ENCODE results near the gene PSEN2. TPM values are rescaled to one million over a fixed set of nuclear protein-coding genes. Genes with fewer than 3 reads are reported as not detected.
A peak's percentile ranks its signal among the peaks of the same experiment; 100 is the strongest.
"Not testable (repeated sequence)": the region's sequence is repeated elsewhere in the genome, so short reads cannot be mapped to it uniquely, and the experiment has no call there.

PSEN2 gene
- total RNA-seq, 1 donor from 2014 or later: 42.7 TPM

GRCh38 chr1:226912587-226913176 lies 42.3 kb downstream of the PSEN2 start:
- DNase-seq (ENCODE audit: low read depth in 2 of 2): peak; percentile 28 to 51

- no peak for DNase-seq (ENCODE audit: low read depth in 2 of 2)
Measured at GRCh38 chr1:226915672-226915995, 45.2 kb downstream of the PSEN2 start.

DNA sequence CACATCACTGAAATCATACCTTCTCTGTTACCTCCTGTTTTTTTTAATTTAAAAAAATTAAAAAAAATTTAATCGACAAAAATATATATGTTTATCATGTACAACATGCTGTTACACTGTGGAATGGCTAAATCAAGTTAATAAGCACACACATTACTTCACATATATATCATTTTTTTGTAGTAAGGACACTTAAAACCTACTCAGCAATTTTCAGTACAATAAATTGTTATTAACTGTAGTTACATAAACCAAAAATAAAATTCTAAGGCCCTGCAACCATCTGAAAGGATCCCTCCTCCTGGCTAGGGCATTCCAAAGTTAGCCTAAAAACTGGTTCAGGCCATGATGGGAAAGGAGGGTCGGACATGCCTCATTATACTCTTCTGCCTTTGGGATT lies 46.1 kb downstream of the PSEN2 start:
- DNase-seq (ENCODE audit: low read depth in 2 of 2): no peak

- no peak for DNase-seq (ENCODE audit: low read depth in 2 of 2)
Measured at GRCh38 chr1:226919587-226919986, 49.2 kb downstream of the PSEN2 start.

GRCh38 chr1:226919995-226920394 lies 49.6 kb downstream of the PSEN2 start:
- no peak for DNase-seq (ENCODE audit: low read depth in 2 of 2)

DNA sequence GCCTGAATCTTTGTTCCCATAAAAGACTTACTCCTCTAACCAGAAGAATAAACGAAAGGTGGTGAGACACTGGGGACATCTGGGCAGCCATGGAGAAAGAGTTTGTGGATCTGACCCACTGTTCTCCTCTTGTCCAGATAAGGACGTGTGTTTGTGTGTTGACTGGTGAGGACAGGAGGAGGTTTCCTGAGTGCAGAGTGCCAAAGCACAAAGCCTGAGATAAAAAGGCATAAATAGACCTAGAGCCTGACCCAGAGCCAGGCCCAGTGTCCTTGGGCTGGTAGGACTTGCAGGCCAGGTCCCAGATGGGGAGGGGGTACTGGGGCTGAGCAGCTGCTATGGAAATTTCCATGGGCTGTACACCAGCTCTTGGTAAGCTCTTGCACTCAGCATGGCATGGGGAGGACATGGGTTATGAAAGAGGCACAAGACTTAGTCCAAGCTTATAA lies 50.1 kb downstream of the PSEN2 start:
- DNase-seq (ENCODE audit: low read depth in 2 of 2): no peak

DNA sequence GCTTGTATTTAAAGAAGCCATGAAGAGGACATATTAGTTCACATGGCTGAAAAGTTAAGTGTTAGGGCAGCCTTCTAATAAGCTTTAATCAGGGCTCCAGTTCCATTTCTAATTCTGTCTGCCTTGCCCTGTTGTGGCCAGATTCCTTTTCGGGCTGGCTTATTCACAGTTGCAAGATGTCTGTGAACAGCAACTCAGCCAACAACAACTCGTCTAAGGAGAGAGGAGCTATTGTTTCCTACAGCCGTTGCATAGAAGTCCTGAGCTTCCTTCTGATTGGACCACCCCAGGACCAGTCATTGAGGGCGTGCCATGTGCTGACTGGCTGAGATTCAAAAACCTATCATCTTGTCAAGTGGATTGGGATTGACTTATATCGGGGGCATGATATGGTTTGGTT lies 51.1 kb downstream of the PSEN2 start:
- DNase-seq (ENCODE audit: low read depth in 2 of 2): no peak

- DNase-seq (ENCODE audit: low read depth in 2 of 2): not testable (repeated sequence)
Measured at GRCh38 chr1:226929260-226930111, 59.1 kb downstream of the PSEN2 start.

GRCh38 chr1:226934483-226935237 lies 64.2 kb downstream of the PSEN2 start:
- no peak for DNase-seq (ENCODE audit: low read depth in 2 of 2)

GRCh38 chr1:226937940-226938725 lies 67.7 kb downstream of the PSEN2 start:
- no peak for DNase-seq (ENCODE audit: low read depth in 2 of 2)

DNA sequence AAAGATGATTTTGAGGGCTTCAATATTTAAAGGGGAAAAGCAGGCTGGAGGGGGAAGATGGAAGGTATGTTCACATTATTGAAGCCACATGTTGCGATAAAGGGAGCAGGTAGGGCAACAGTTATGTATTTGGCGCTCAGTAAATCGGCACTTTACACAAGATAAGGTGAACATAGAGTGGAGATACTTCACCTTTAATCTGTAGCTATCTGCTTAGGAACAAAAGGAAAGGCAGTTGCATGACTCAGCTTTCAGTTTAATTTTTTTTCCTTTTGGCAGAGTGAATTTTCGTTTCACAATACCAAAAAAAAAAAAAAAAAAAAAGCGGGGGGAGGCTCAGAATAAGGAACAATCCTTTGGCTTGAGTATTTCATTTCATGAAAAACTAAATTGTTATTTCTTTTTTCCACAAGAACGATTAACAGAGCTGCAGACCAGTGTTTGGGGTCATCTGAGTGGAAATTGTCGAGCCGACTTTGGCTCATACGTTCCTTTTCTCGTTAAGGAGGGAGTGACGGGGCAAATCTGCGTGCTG lies 68.6 kb downstream of the PSEN2 start:
- DNase-seq (ENCODE audit: low read depth in 2 of 2): peak in 1 of 2 donors; percentile 35

- peak in 1 of 2 donors; percentile 49 for DNase-seq (ENCODE audit: low read depth in 2 of 2)
Measured at GRCh38 chr1:226939438-226940028, 69.1 kb downstream of the PSEN2 start.

- peak; percentile 99 for DNase-seq (ENCODE audit: low read depth in 2 of 2)
Measured at GRCh38 chr1:226940029-226940805, 69.8 kb downstream of the PSEN2 start, which contains the start of gene COQ8A. COQ8A (plus strand) TSS chr1:226940294; CDS start chr1:226961386, 21,092 bp downstream.

DNA sequence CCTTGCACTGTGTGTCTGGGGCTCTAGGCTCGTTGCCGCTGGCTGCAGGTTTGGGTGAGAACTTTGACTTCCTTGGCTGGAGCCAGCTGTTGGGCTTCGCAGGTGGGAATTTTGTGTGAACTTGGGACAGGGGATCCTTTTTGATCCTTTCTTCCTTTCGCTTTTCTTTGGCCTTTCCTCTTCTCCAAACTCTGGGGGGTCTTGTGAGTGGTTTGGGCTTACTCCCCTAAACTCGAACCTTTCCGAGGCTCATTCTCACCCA lies 70.3 kb downstream of the PSEN2 start:
- no peak for DNase-seq (ENCODE audit: low read depth in 2 of 2)

GRCh38 chr1:226942392-226942791 lies 72.0 kb downstream of the PSEN2 start:
- no peak for DNase-seq (ENCODE audit: low read depth in 2 of 2)

DNA sequence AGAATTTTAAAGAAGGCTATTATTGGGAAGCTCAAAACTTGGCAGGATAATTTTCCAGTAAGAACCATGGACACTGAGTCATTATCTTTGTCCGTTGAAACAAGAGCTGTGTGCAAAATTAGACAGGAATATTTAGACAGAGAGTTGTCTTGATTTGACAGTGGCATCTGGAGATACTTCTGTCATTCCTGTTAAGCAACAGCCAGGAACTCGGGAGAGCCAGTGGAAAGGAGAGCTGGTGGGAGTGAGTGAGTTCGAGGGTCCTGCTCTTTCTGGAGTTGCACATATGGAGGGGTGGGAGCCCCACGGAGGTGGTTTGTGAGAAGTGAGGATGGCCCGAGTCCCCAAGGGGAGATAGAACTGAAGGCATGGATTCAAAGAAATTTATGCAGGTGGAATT lies 72.7 kb downstream of the PSEN2 start:
- DNase-seq (ENCODE audit: low read depth in 2 of 2): no peak

DNA sequence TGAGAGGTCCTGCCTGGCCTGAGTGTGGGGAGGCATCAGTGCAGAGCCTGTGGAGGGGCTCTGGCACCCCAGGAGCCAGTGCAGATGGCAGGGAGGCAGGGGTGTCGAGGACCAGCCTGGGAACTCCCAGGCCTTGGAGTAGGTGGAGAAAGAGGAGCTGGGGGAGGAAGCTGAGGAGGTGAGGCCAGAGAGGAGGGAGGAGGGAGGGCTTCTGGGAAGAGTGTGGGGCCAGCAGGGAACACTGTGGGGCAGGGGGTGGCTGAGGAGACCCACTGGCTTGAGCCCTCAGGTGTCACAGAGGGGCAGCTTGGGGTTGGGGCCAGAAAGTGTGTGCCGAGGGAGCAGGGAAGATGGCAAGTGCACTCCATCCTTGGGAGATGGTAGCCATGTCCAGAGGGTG lies 73.5 kb downstream of the PSEN2 start:
- no peak for DNase-seq (ENCODE audit: low read depth in 2 of 2)

GRCh38 chr1:226945106-226945857 lies 74.9 kb downstream of the PSEN2 start:
- DNase-seq (ENCODE audit: low read depth in 2 of 2): peak in 1 of 2 donors; percentile 50

Measured in dermis microvascular lymphatic vessel endothelial cell (primary cell).